HG02981 (cell line): ENCODE results near the gene IKBKG.
"Not testable (repeated sequence)": the region's sequence is repeated elsewhere in the genome, so short reads cannot be mapped to it uniquely, and the experiment has no call there.

Experiments
- ATAC-seq: cut with Tn5 transposase; IDR thresholded peaks from one replicate; pipeline ENCODE4 v1.9.1; 2021; ENCODE audit warnings: mild to moderate bottlenecking, moderate library complexity; ENCODE audit not compliant: unreplicated experiment

The IKBKG gene

GRCh38 chrX:154552112-154552806 lies 4.8 kb downstream of the IKBKG start:
- not testable (repeated sequence) for ATAC-seq

DNA sequence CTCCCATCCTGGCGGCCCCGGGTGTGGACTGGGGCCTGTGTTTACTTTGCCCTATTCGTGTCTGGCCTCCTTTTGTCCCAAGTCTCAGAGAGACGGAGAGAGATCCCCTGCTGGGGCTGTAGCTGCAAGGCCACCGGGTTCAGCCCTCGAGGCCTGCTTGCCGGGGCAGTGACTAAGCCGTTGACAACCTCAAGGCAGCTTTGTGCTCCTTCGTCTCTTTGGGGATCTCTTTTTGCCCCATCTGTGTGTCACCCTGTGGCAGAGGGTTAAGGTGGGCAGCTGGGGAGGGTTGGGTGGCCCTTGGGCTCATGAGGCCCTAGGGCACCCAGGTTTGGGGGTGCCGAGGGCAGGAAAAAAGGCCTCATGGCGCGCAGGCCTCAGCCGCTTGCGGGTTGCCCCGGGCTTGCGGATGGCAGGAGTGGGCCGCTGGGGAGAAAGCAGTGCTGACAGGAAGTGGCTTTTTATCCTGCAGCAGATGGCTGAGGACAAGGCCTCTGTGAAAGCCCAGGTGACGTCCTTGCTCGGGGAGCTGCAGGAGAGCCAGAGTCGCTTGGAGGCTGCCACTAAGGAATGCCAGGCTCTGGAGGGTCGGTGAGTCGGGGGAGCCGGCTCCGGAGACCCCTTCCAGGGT lies 10.8 kb downstream of the IKBKG start:
- not testable (repeated sequence) for ATAC-seq

DNA sequence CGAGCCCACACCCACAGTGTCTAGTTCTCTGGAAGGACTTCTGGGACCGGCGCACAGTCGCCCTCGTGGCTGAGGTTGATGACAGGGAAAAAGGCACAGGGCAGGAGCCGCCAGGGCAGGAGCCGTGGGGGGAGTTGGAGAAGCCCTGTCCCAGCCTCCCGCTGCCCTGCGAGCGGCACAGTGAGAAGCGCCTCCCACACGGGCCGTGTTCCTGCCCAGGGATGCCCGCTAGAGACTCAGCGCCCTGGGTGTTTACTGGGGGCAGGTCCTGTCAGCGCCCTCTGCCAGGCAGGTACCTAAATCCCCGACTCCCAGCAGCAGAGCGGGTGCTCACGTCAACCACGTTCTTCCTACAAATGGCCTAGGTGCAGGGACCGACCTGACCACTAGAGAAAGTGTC lies 11.5 kb downstream of the IKBKG start:
- ATAC-seq = not testable (repeated sequence)

DNA sequence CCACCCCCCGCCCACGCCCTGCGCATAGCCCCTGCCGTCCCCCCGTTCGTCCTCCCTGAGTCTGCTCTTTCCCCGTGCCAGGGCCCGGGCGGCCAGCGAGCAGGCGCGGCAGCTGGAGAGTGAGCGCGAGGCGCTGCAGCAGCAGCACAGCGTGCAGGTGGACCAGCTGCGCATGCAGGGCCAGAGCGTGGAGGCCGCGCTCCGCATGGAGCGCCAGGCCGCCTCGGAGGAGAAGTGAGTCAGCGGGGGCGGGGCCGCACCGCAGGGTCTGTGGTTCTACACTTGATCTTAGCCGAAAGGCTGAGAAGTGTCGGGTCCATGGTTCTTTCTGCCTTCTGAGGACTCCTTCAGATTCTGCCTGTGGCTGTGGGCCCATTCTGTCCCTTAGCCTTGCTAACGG lies 12.9 kb downstream of the IKBKG start:
- not testable (repeated sequence) for ATAC-seq

- ATAC-seq = not testable (repeated sequence)
These were observed 14.9 kb downstream of the IKBKG start for GRCh38 chrX:154562295-154562694.

GRCh38 chrX:154570361-154570760 lies 22.9 kb downstream of the IKBKG start:
- not testable (repeated sequence) for ATAC-seq

- not testable (repeated sequence) for ATAC-seq
These were observed 25.6 kb downstream of the IKBKG start for GRCh38 chrX:154573061-154573460.

DNA sequence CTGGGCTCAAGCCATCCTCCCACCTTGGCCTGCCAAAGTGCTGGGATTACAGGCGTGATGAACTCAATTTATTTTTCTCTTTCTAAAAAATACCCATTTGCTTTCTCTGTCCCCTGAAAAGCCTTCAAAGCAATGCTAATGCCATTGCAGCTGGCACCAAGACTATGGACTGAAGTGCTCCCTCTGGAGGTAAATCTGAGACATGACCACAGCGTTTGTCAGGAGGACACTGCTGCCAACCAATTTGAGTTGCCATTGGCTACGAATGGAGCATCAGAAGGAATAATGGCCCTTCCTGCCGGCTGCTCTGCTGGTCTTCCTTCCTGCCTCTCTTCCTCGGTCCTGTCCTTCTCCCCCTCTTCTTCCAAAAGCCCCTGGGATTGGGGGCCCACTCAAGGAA lies 27.7 kb downstream of the IKBKG start:
- not testable (repeated sequence) for ATAC-seq

- not testable (repeated sequence) for ATAC-seq
These were observed 35.6 kb downstream of the IKBKG start for GRCh38 chrX:154582994-154583393.

- ATAC-seq = not testable (repeated sequence)
These were observed 37.3 kb downstream of the IKBKG start, which contains the start of gene CTAG1A for GRCh38 chrX:154584585-154585183. TSS of gene CTAG1A (plus strand) at chrX:154585133. CDS start at chrX:154585207, 74 bp downstream.

DNA sequence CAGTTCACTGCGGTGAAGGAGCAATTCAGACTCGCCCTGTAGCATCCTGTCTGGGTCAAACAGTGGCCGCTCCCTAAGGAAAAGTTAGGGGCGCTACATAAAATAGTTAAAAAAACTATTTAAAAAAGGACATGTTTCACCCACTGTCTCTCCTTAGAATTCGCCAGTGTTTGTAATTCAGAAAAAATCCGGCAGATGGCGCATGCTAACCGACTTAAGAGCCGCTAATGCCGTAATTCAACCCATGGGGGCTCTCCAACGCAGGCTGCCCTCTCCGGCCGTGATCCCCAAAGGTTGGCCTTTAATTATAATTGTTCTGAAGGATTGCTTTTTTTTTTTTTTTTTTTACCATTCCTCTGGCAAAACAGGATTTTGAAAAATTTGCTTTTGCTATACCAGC lies 43.0 kb downstream of the IKBKG start:
- ATAC-seq = not testable (repeated sequence)

DNA sequence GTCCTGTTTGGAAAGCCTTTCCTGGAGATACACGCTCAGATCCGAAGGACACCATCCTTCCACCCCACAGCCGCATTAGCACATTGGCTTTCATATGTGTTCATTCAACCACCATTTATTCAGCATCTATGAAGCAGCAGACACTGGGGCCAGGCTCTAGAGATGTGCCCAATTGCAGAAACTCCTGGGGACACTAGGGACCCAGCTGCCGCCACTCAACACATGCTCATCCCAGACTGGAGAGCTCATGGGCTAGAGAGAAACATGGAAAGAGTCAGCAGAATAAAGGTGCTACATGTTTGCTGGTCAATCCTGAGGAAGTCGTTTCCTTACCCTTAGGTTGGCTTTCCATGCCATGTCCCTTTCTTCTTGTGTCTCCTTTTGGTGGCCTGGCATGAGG lies 45.1 kb downstream of the IKBKG start:
- ATAC-seq = no peak

GRCh38 chrX:154593201-154593600 lies 45.8 kb downstream of the IKBKG start:
- no peak for ATAC-seq

DNA sequence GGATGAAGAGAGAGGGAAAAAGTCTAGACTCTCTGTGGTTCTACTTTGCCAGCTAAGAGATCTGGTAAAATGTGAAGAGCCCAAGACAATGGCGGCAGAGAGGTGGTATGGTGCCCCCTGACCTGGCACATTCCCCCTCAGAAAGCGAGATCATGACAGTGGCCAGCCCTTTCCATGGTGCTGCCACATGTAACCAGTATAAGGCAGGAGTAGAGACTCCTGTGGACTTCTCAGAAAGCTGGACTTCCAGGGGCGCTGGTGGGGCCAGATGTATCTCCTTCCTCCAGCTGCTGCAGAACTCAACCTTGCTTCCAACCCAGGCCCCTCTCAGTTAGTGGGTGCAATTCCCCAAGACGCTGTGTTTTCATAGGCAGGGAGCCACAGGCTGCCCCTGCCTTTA lies 47.1 kb downstream of the IKBKG start:
- ATAC-seq = no peak

- no peak for ATAC-seq
These were observed 48.3 kb downstream of the IKBKG start for GRCh38 chrX:154595559-154596249.

DNA sequence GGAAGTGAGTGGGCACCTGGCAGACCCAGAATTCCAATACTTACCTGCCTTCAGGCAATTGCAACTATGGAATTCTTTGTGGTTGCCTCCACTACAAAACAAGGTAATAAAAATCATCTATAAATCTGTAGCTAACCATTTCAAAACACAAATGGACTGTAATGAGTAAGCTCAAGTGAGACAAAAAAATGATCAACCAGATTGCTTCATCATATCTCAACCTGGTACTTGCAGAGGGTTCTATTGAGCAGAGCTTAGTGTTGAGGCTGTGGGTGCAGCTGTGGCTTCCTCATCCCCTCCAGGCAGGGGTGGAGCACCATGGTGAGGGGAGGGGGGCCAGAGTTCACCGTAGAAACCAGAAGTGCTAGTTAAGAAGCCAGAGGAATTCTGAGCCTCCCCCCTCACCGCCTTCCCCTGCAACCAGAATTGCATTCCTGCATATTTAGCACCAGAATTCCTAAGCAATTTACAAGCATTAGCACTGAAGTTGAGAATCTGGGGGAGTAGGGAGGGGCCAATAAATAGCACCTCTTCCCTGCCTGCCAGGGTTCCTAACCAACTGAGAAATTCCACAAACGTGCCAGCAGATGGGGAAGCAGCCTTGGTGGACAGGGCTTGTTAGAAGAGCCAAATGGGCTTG lies 49.0 kb downstream of the IKBKG start:
- no peak for ATAC-seq

- no peak for ATAC-seq
These were observed 49.8 kb downstream of the IKBKG start for GRCh38 chrX:154597221-154597620.

DNA sequence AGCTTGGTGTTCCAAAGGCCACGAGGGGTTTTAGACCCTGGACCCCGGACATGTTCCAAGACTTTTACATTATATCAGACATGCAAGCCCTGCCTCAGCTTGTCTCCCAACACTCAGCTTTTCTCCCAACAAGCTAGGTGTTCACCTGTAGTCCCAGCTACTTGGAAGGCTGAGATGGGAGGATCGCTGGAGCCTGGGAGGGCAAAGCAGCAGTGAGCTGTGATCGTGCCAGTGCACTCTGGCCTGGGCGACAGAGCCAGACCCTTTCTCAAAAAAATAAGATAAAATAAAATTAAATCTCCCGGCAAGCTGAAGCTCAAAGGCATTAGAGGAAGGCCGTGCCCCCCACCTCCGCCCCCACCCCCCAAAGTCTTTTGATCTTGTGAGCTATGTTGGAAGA lies 51.2 kb downstream of the IKBKG start:
- no peak for ATAC-seq

DNA sequence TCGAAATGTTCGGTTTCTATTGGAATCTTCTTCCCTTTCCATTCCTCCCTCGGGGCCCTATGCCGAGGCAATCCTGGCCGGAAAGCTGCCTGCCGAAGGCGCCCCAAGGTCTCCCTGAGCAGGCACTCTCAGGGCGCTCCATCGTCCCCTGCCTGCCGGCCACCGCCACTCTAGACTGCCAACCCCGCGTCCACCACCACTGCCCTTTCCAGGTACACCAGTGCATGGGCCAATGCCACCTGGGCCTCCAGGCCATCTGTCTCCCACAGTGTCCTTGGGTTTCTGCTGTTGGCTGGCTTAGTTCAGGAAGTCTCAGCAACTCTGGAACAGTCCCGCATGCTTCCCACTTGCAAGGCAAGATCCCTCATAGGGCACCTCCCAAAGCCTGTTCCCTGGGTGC lies 52.1 kb downstream of the IKBKG start:
- no peak for ATAC-seq

DNA sequence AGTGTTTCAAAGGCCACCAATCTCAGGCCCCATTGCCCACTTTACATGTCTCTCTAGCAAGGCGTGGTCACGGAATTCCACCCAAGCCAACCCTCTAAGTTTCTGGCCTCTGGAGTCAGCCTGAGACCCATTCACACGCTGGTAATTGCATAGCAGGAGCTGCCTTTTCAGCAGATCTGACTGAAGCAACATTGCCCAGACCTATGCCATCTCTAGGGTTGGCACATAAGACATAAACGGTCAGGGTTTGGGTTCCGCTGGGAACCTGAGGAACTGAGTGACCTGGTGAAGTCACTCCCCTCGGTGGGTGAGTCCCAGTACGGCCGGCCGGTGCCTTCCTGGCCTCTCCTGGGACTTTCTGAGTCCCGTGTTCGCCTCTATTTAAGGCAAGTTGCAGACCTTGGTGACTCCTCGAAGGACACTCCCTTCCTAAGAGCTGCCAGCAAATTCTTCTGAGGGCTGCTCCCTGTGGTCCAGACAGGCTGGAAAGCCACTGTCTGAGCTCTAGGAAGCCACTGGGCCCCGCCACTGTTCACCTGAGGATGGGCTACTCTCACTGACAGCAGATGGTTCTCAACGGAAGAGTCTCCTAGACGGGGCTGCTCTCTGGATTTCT lies 53.4 kb downstream of the IKBKG start:
- no peak for ATAC-seq

- no peak for ATAC-seq
These were observed 54.8 kb downstream of the IKBKG start for GRCh38 chrX:154602226-154602625.
